ENCODE measurements around the gene NUDT2. TPM values are rescaled to one million over a fixed set of nuclear protein-coding genes. Genes with fewer than 3 reads are reported as not detected.

The NUDT2 gene
- total RNA-seq, 4 donors from 2014 or later: 14.1 to 55.5 (median 25.4) TPM

DNA sequence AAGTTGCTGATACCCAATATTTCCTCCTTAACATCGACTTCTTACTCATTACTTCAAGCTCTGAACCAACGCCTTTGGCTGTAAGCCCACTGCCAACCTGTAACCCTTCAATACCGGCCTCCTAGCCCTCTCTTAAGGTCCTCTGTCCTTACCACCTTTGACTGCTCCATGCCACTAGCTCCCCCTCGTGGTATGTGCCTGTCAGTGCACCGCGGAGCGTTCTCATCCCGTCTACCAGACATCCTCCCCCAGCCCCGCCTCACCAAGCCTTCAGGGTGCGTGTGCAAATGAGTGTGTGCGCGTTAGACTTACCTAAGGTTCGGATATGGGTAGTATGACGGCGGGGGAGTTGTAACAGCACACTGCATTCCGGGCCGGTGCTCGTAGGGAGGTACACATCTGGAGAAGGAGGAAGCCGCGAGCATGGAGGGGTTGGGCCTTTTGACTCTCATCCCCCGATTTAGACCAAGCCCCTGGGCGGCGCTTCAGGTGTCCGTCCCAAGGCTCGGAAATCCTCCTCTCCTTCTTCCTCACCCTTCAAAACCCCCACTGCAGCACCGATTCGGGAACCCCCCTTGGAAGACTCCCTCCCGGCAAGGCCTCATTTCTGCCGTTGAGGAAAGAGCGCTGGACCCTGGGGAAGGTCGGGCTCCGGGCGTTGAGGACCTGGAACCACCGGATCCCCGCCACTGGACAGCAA is 50.1 kb downstream of the NUDT2 start:
- TF ChIP-seq POLR2A (IDR thresholded peaks at IDR 0.05): no peak
- peak in 1 of 2 donors; percentile 34 for TF ChIP-seq EP300 (IDR thresholded peaks at IDR 0.05)
- peak; percentile 94 to 97 (median 96) for TF ChIP-seq CTCF (IDR thresholded peaks at IDR 0.05)
- peak; percentile 77 to 93 for DNase-seq (ENCODE audit: low spot score in 2 of 2)
- Histone ChIP-seq H3K27ac (peak overlapping the region in 1 of 4 donors; percentile 51), H3K4me1 (peaks cover 0 to 49% (median 32%) of the 10 kb centered on the region in 4 donors), H3K36me3 (no peaks in the 10 kb centered on the region), H3K9me3 (no peaks in the 10 kb centered on the region), H3K27me3 (no peaks in the 10 kb centered on the region), H3K4me3 (peak overlapping the region in 2 of 4 donors; percentile 60 to 61)
- WGBS, 2 donors: 14 to 16% methylated on average over 27 to 35 of the region's 35 CpGs

DNA sequence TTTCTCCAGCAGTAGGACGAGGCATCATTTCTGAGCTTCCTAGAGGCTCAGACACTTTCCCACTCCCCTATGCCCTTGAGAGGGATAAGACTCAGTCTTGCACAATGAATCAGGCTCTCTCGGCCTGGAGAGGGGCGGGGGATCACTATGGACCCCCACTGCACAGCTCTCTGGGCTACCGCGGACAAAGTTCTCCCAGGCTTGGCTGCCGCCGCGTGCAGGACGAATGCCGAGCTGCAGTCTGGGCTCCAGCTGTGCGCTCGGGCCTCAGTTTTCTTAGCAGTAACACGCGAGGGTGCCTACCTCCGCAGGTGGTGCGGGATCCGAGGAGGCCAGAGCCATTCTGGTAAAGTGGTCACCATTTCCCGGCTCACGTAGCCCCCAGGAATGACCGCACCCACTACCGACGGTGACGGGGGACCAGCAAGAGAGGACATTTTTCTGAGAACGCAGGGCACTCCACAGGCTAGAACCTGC is 50.7 kb downstream of the NUDT2 start:
- no peaks in the 10 kb centered on the region for H3K27me3 ChIP-seq
- WGBS, 2 donors: 25 to 33% methylated on average over 24 of the region's 24 CpGs
- H3K4me1 ChIP-seq: peaks cover 0 to 49% (median 32%) of the 10 kb centered on the region in 4 donors
- TF ChIP-seq EP300 (IDR thresholded peaks at IDR 0.05) (no peak), POLR2A (IDR thresholded peaks at IDR 0.05) (no peak), CTCF (IDR thresholded peaks at IDR 0.05) (no peak)
- no peaks in the 10 kb centered on the region for H3K9me3 ChIP-seq
- peak overlapping the region in 2 of 4 donors; percentile 51 to 63 for H3K27ac ChIP-seq
- peak overlapping the region in 3 of 4 donors; percentile 40 to 61 (median 60) for H3K4me3 ChIP-seq
- no peak for DNase-seq (ENCODE audit: low spot score in 2 of 2)
- no peaks in the 10 kb centered on the region for H3K36me3 ChIP-seq

- WGBS, 2 donors: 4 to 6% methylated on average over 23 to 38 of the region's 59 CpGs
- Histone ChIP-seq H3K27ac (peak overlapping the region in 2 of 4 donors; percentile 51 to 63), H3K36me3 (no peaks in the 10 kb centered on the region), H3K4me3 (peak overlapping the region; percentile 40 to 61 (median 51)), H3K27me3 (no peaks in the 10 kb centered on the region), H3K9me3 (no peaks in the 10 kb centered on the region), H3K4me1 (peaks cover 0 to 48% (median 32%) of the 10 kb centered on the region in 4 donors)
- peak; percentile 34 to 35 for DNase-seq (ENCODE audit: low spot score in 2 of 2)
- peak in 1 of 2 donors; percentile 48 for TF ChIP-seq POLR2A (IDR thresholded peaks at IDR 0.05)
- TF ChIP-seq EP300 (IDR thresholded peaks at IDR 0.05): peak in 1 of 2 donors; percentile 67
- no peak for TF ChIP-seq CTCF (IDR thresholded peaks at IDR 0.05)
These were observed 51.3 kb downstream of the NUDT2 start for GRCh38 chr9:34380511-34381315.

- no peaks in the 10 kb centered on the region for H3K27me3 ChIP-seq
- peak overlapping the region in 2 of 4 donors; percentile 51 to 63 for H3K27ac ChIP-seq
- 41 to 55% methylated on average over 17 of the region's 17 CpGs for WGBS, 2 donors
- no peak for DNase-seq (ENCODE audit: low spot score in 2 of 2)
- peaks cover 0 to 42% (median 29%) of the 10 kb centered on the region in 4 donors for H3K4me1 ChIP-seq
- H3K9me3 ChIP-seq: no peaks in the 10 kb centered on the region
- no peaks in the 10 kb centered on the region for H3K36me3 ChIP-seq
- TF ChIP-seq CTCF (IDR thresholded peaks at IDR 0.05): no peak
- no peak for TF ChIP-seq EP300 (IDR thresholded peaks at IDR 0.05)
- TF ChIP-seq POLR2A (IDR thresholded peaks at IDR 0.05): no peak
- H3K4me3 ChIP-seq: peak overlapping the region in 2 of 4 donors; percentile 60 to 61
These were observed 52.0 kb downstream of the NUDT2 start for GRCh38 chr9:34381323-34381722.

Data from tibial nerve (tissue), 4 donors.